GM13976 (cell line): ENCODE data around the gene OTOR.

Experiments
- DNase-seq: peaks from one replicate; pipeline ENCODE4 v3.0.0; 2012; ENCODE audit warnings: low spot score
- in situ Hi-C: fragments of 300-500 bp; cut with MboI; formaldehyde crosslinking; loops from one replicate; pipeline ENCODE4 v1.12.0; 2022; ENCODE audit warnings: low sequenced_read_pairs, mixed read lengths, inconsistent platforms; ENCODE audit not compliant: unreplicated experiment
- TF ChIP-seq, protein P1 (sequence below): IDR thresholded peaks from 2 replicates; pipeline ENCODE4 v1.5.1; 2012; ENCODE audit warnings: borderline replicate concordance, mild to moderate bottlenecking; ENCODE audit not compliant: insufficient read depth; ENCODE audit errors: extremely low read depth, missing control alignments, control extremely low read depth

OTOR gene

DNA sequence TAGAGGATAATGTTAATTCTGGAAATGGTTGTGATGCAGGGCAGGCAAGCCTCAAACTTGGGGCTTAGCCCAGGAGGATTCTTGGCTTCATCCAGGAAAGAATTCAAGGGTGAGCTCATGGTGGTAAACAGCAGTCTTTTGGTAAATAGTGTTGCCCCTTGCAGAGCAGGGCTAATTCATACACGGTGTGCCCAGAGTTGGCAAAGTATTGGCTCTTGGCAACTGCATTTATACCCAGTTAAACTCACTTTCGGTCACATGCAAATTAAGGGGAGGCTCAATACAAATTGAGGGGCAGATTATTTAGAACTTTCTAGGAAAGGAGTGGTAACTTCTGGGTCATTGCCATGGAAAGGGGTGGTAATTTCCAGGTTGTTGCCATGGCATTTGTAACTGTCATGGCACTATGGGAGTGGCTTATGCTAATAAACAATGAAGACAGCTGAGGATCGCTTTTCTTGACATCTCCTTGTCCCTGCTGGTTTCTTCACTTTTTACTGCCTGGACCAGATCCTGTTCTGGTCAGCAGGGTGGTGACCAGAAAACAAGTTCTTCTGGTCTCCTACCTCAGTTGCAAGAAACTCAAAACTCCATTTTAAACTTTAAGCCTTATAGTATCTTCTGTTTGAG, 3.9 kb upstream of the OTOR start:
- no peak for DNase-seq
- in situ Hi-C loops: no loop called here
- TF ChIP-seq, protein P1, sequence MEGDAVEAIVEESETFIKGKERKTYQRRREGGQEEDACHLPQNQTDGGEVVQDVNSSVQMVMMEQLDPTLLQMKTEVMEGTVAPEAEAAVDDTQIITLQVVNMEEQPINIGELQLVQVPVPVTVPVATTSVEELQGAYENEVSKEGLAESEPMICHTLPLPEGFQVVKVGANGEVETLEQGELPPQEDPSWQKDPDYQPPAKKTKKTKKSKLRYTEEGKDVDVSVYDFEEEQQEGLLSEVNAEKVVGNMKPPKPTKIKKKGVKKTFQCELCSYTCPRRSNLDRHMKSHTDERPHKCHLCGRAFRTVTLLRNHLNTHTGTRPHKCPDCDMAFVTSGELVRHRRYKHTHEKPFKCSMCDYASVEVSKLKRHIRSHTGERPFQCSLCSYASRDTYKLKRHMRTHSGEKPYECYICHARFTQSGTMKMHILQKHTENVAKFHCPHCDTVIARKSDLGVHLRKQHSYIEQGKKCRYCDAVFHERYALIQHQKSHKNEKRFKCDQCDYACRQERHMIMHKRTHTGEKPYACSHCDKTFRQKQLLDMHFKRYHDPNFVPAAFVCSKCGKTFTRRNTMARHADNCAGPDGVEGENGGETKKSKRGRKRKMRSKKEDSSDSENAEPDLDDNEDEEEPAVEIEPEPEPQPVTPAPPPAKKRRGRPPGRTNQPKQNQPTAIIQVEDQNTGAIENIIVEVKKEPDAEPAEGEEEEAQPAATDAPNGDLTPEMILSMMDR: no peak

- no peak for DNase-seq
- in situ Hi-C loops: no loop called here
- TF ChIP-seq, protein P1: no peak
Observed at GRCh38 chr20:16745204-16745603, 3.0 kb upstream of the OTOR start.

GRCh38 chr20:16747291-16747811, 807 bp upstream of the OTOR start:
- in situ Hi-C loops: no loop called here
- TF ChIP-seq, protein P1: no peak
- DNase-seq: no peak

GRCh38 chr20:16749573-16749972, 1.4 kb downstream of the OTOR start:
- in situ Hi-C loops: no loop called here
- DNase-seq: no peak
- TF ChIP-seq, protein P1: no peak

- peak; percentile 11 for DNase-seq
- in situ Hi-C loops: loop anchor here (25.0 kb wide), 2 partner anchors 240 to 1040 kb away; no protein-coding TSS in a partner anchor
- TF ChIP-seq, protein P1: no peak
Observed at GRCh38 chr20:16752082-16752481, 3.9 kb downstream of the OTOR start.

GRCh38 chr20:16752901-16753300, 4.7 kb downstream of the OTOR start:
- TF ChIP-seq, protein P1: no peak
- DNase-seq: no peak
- in situ Hi-C loops: loop anchor here (25.0 kb wide), 2 partner anchors 241 to 1041 kb away; no protein-coding TSS in a partner anchor
